Choroid plexus epithelial cell (primary cell): Measurements from ENCODE around the gene POFUT1.
"Not testable (repeated sequence)": the region's sequence is repeated elsewhere in the genome, so short reads cannot be mapped to it uniquely, and the experiment has no call there.

Experiments
- DNase-seq: peaks from one replicate; pipeline ENCODE4 v3.0.0-alpha.2; 2010; ENCODE audit warnings: low read depth
- H3K4me3 ChIP-seq: 2 replicates; pipeline ENCODE4 v1.5.1; 2011; ENCODE audit warnings: low read depth, mild to moderate bottlenecking, control low read depth, low read length, moderate library complexity
- CTCF ChIP-seq: conservative IDR thresholded peaks from 2 replicates; pipeline ENCODE4 v1.5.1; 2011; ENCODE audit warnings: low read depth, mild to moderate bottlenecking, control low read depth, inconsistent platforms, low read length, moderate library complexity

The POFUT1 gene

DNA sequence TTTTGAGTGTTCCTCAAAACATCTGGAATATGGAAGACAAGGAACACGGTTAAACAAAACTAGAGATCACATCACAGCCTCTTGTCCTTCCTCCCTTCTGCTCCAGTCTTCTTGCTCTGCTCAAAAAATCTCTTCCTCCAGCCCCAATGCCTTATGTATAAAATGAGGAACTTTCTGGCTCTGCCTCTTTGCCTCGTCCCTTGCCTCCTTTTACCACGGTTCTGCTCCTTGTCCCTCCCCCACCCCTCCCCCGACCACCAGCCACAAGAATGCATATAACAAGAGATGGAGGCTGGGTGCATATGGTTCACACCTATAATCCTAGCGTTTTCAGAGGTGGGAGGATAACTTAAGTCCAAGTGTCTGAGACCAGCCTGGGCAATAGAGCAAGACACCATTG is 43.7 kb upstream of the POFUT1 start:
- no peak for DNase-seq
- no peak for TF ChIP-seq CTCF
- H3K4me3 ChIP-seq: no peak overlapping the region

DNA sequence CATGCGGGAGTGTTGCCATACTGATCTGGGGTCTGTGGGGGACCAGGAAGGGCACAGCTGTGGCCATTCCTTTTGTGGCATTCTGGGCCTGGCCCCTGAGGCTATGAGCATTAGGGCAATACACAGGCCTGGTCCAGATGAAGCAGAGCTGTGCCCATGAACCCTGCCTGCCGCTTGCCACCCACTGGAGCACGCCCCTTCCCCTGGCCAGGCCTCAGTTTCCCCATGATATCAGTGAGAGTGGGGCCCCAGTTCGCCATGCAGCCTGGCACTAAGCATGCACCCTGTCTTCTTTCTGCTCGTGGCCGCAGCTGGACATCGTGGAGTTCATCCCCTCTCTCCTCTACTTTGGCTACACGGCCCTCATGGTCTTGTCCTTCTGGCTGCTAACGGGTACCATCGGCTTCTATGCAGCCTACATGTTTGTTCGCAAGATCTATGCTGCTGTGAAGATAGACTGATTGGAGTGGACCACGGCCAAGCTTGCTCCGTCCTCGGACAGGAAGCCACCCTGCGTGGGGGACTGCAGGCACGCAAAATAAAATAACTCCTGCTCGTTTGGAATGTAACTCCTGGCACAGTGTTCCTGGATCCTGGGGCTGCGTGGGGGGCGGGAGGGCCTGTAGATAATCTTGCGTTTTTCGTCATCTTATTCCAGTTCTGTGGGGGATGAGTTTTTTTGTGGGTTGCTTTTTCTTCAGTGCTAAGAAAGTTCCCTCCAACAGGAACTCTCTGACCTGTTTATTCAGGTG is 42.5 kb upstream of the POFUT1 start:
- DNase-seq: peak; percentile 72
- H3K4me3 ChIP-seq: no peak overlapping the region
- TF ChIP-seq CTCF: no peak

DNA sequence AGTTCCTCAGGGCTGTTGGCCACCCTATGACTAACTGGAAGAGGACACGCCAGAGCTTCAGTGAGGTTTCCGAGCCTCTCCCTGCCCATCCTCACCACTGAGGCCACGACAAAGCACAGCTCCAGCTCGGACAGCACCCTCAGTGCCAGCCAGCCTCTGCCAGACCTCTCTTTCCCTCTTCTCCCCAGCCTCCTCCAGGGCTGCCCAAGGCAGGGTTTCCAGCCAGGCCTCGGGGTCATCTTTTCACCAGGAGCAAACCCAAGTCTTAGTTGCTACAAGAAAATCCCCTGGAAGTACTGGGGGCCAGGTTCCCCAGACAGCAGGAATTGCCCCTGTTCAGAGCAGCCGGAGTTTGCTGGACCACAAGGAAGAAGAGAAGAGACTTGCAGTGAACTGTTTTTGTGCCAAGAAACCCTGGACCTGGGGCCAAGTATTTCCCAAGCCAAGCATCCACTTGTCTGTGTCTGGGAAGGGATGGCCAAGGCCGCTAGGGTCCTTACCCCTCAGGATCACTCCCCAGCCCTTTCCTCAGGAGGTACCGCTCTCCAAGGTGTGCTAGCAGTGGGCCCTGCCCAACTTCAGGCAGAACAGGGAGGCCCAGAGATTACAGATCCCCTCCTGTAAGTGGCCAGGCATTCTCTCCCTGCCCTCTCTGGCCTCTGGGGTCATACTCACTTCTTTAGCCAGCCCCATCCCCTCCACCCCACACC is 41.7 kb upstream of the POFUT1 start:
- no peak for TF ChIP-seq CTCF

DNA sequence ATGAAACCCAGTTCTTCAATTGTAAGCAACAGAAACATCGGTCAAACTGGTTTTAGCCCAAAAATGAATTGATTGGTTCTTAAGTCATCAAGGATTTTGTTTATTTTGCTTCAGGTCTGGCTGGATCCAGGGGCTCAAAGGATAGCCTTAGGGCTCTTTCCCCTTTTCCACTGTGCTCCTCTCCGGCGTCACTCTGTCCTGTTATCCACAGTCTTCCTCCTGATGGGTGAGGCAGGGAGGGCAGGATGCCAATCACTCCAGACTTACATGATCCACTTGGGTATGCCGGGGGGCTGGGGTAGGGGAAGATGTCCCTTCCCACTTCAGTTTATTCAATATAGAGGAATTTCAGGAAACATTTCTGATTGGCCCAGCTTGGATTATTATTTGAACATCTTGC is 40.1 kb upstream of the POFUT1 start:
- TF ChIP-seq CTCF: no peak
- no peak for DNase-seq
- no peak overlapping the region for H3K4me3 ChIP-seq

More for the DNA sequence above, 41.7 kb upstream of the POFUT1 start:
- peak; percentile 24 for DNase-seq
- H3K4me3 ChIP-seq: no peak overlapping the region

GRCh38 chr20:32168184-32168910 is 39.3 kb upstream of the POFUT1 start:
- TF ChIP-seq CTCF: no peak
- H3K4me3 ChIP-seq: no peak overlapping the region
- peak; percentile 77 for DNase-seq

GRCh38 chr20:32177696-32178095 is 30.0 kb upstream of the POFUT1 start:
- H3K4me3 ChIP-seq, DNase-seq: not testable (repeated sequence)

DNA sequence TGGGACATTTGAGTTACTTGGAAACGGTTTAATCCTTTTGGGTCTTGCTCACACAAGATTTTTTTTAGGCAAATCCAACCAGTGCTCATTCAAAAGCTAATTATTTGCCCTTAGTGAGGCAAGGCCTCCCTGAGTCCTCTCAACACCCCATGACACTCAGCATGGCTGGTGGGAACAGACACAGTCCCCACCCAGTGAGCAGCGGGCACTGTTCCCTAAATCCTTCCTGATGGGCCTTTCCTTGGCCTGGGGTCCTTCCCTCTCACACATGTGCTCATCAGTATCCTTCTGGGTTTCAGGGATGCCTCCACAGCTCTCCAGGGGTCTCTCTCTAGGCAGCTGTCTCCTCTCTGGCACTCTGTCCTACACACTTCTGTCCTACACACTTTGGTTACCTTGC is 28.2 kb upstream of the POFUT1 start:
- no peak for DNase-seq
- TF ChIP-seq CTCF: no peak
- H3K4me3 ChIP-seq: no peak overlapping the region
